GM19328 (cell line): Measurements from ENCODE around the gene CNDP2.

Source experiments
- ATAC-seq: cut with Tn5 transposase; IDR thresholded peaks from one replicate; pipeline ENCODE4 v1.9.1; 2021; ENCODE audit warnings: mild to moderate bottlenecking, moderate library complexity; ENCODE audit not compliant: unreplicated experiment

The CNDP2 gene

DNA sequence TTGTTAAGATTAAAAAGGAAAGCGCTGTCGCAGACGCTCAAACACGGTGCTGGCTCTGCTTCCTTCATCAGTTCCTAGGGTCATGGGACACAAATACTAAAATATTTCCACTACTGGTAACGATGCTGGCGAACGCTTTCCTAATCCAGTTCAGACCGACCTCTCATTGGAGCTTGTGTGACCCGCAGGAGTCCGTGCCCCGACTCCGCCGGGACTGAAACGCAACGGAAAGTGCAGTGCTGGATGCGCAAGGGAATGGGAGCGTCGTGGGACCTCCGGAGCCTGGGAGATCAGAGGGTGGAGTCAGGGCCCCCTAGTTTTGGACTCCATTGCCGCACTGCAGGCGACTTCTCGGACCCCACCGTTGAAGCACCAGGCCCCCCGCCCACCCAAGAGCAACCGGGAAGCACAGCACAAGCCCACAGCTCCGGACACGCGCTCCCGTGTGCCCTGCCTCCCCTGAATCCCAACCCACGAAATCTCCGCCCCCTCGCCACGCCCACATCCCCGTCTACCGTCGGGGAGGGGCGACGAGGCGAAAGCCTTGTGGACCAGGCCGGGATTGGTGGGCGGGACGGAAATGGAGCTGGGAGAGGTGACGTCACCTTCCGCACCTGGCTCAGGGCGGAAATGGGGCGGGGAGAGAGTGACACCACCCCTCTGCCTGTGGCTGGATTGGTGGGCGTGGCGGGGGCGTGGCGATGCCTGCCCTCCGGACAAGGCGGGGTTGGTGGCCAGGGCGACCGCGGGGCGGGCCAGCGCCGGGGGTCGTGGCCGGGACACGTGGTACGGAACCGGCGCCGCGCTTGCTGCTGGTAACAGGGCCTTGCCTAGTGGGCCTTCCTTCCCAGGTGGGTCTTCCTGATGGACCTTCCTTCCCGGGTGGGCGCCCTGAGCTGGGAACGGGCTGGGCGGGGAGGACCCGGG lies at the start of gene CNDP2:
CNDP2 (plus strand) TSS at position 783 of the 927 bp plus-strand sequence. CDS start 3,611 bp downstream, outside the sequence.
- peak; percentile 76 for ATAC-seq

DNA sequence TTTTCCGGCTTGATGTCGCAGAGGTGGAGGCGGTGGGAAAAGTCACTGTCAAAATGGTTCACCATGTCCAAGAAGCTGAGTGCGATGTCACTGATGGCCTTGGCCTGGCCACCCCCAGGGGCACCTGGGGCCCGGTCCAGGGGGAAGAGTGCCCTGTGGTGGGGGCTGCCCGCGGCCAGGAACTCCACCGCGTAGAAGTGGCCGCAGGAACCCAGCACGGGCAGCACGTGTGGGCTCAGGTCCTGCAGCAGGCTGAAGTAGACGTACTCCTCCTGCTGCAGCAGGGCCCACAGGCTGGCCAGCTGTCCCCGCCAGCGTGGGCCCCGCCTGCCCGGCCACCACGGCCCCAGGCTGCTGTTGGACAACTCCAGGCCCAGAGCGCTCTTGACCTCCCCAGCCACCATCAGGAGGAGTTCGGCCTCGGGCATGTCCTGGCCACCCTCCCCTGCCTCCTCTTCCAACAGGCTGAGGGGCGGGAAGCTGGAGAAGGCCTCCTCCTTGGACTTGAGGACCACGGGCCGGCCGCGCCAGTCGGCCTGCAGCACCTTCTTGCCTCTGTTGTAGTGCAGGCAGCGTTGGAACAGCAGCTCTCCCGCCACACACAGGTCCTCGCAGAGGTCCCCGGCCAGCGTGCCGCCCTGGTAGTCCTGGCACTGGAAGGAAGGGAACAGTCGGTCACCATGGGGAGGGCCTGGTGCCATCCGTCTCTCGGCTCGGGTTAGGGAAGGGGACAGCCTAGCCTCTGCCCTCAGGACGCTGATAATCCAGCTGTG lies 49.3 kb upstream of the CNDP2 start:
- no peak for ATAC-seq

DNA sequence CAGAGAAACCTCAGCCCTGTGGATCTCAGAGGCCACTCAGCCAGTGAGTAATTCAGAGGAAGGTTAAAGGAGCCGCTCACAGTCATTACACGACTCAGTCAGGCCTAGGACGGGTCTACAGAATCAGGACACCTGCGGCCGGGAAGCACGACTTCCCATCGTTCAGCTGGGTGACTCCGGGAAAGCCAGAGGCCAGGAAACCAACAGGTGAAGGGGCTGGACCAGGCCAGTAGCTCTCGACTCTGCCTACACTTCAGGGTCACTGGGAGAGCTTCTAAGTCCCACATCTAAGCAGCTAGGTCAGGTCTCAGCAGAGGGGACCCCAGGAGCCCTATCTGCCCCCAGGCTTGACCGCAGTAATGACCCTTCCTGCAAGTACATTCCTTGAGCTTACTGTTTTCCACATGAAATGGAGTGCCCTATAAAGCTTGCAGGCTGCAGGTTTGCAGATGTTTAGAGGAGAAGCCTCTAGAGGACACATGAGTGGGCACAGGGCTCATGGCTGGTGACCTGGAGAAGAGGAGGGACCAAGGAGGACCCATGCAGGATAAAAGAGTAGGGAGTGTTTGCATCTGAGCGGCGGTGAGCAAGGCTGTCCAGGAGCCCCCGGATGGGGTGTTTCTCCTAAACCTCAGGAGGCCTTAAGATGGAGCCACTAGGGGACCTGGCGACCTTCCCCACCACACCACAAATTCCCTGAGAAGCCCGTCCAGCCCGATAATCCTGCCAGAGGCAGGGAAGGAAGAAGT lies 48.6 kb upstream of the CNDP2 start:
- no peak for ATAC-seq

DNA sequence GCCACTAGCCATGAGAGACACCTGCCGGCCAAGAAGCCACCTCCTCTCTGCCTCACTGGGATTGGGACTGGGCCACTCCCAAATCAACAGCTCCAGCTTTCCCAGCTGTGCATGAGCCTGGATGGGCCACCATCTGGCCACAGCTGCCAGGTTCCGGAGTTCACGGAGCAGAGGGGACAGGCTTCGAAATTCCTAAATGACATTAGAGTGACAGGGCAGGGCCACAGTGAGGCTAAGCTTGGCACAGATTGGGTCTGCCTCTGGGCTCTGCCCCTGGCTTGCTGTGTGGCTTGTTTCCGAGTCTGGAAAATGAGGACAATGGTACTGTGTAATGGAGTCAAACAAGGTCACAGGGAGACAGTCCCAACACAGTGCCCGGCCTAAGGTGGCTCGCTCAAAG lies 45.5 kb upstream of the CNDP2 start:
- ATAC-seq: no peak

DNA sequence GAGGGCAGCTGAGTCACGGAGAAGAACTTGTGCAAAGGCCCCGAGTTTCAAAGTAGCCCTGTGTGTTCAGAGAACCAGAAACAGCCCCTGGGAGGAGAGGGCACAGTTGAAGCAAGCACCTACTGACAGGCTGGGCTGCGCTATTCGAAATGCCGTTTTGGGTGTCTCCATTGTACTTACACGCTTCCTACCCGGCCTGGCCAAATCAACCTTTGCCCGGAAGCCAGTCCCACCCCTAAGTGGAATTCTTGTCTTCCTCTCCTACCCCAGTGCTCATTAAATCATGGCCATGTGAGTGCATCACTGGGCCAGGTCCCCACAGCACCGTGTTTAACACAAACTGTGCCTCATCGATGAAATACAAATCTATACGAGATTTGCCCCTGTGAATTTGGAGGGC lies 45.0 kb upstream of the CNDP2 start:
- ATAC-seq: no peak

DNA sequence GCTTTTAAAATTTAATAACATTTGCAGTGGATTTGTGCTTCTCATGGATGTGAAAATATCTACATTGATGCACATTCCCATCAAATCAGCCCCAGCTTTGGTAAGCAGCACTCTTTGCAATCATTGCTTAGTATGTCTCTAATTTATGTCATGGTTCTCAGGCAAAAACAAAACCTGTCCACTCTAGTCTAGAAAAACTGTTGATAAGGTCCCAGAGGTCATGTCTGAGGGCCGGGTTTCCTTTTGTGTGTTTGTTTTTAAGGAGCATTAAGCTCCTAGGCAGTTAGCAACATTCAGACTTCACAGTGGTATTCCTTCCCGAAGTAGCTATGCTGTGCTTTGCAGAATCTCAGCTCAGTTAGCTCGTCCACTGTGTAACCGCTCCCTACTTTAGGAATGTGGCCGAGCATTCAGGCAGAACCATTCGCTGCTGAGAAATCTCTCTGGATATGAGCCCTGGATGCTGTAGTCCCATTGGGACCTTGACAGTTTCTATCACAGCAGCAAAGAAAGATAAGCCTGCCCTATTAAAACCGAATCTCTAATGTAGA lies 43.1 kb upstream of the CNDP2 start:
- ATAC-seq: no peak

DNA sequence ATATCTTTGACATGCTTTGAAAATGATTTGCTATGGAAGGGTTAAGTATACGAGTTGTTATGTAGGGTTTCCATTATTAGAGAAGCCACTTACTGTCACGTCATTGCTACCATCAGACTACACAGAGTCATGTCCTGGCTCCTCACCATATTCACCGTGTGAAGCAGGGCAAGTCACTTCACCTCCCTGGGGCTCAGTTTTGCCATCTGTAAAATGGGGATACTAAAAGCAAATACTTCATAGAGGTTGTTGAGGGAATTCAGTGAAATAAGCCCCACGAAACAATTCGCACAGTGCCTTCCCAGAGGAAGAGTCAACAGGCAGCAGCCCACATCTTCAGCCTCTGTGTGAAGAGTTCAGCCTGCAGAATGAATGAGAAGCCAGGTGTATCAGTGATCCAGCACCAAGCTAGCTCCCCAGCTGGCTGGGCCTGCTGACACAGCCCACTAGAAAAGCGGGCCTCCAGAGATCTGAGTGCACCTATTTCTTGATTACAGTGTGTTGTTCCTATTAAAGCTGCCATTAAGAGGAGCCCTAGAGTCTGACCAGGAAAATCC lies 42.4 kb upstream of the CNDP2 start:
- no peak for ATAC-seq

DNA sequence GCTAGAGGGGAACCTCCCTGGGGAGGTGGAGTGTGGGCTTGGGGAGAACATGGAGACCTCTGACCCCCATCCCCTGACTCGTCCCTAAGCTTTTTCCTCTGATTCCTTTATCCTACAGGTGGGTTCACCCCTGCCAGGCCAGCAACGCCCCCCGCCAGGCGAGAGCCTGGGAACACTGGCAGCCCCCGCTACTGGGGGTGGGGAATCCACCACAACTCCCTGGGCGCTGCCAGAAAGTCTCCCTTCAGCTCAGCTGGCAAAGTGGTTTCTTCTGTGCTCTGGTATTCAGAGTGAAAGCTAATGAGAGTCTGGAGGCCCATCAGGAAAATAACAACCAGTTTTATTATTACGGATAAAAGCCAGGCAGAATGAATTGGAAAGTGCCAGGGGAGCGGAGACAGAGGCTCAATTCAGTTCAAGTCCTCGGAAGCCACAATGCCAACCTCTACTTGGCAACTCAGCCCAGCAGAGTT lies 41.8 kb upstream of the CNDP2 start:
- no peak for ATAC-seq

DNA sequence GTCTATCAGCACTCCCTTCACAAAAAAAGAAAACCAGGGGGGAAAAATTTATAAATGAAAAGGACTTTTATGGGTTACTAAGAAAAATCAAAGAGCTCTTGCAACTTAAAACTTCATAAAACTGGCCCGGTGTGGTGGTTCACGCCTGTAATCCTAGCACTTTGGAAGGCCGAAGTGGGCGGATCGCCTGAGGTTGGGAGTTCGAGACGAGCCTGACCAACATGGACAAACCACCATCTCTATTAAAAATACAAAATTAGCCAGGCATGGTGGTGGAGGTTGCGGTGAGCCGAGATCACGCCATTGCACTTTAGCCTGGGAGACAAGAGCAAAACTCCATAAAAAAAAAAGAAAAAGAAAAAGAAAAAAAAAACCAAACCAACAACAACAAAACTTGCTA lies 40.8 kb upstream of the CNDP2 start:
- no peak for ATAC-seq

DNA sequence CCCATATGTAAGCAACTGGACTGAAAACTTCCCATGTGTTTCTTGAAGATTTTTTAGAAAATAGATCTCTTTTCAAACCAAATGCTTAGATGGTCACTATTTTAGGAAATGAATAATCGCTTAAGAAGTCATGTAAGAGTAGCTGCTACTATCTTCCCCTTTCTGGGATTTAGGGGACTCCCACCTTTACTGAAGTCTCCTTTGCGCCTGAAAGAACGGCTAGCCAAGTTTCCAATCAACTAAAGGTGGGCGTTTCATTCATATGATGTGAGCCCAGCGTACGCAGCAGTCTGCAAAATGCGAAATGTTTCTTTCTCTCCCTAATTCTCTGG lies 40.2 kb upstream of the CNDP2 start:
- no peak for ATAC-seq

DNA sequence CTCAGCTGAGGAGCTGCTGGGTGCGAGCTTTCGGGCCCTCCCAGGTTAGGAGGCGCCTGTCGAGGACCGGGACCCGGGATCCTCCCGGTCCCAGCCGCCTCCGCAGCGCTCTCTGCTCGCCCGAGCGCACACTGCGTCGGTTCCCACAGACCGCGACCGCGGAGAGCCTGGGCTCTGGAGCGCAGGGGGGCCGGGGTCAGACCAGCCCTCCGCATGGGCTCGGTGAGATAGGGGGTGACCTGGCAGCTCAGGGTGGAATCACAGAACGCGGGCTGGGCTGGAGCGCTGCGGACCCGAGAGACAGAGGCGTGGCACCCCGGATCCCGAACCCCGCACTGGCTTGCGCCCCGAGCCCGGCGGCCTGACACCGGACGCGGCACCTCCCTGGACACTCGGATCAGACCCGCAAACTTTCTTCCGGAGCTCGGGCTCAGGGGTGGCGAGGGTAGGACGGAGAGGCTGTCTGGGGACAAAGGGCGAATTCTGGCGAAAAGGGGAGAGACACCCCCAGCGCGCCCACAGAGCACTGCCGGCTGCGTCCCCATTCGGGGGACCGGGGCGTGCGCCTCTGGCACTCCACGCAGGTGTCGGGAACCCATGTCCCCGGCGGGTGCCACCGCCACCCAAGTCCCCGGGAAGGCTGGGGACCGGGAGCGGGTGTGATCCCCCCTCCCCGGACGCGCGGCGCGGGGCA lies 39.7 kb upstream of the CNDP2 start:
- no peak for ATAC-seq

DNA sequence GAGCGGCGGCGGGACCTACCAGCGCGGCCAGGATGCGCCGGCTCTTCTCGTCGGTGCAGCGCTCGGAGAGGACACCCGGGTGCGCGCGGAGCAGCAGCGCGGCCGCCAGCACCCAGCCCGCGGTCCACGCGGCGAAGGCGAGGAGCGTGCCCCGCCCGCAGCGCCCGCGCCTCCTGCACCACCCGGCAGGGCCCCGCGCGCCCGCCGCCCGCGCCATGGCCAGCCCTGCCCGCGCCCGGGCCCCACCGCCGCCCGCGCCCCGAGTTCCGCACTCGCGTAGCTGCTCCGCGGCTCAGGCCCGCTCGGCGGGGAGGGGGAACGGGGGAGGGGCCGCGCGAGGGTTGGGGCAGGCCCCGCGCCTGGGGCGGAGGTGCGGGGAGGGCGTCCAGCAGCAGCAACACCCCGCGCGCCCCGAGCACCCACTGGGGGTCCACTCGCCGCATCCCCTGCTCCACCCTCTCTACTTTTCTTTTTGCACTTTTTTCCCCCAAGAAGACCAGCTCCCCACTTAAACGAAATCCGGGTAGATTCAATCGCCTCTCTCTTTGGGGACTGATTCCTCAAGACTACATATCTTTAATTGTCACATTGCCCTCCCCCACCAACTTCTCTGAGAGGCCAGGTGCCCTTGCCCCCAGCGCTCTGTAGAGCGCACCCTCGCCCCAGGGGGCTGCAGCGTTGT lies 39.0 kb upstream of the CNDP2 start, which contains the start of gene DIPK1C:
DIPK1C (minus strand) TSS at position 266 of the 682 bp plus-strand sequence; CDS start at position 217, 49 bp downstream.
- no peak for ATAC-seq

DNA sequence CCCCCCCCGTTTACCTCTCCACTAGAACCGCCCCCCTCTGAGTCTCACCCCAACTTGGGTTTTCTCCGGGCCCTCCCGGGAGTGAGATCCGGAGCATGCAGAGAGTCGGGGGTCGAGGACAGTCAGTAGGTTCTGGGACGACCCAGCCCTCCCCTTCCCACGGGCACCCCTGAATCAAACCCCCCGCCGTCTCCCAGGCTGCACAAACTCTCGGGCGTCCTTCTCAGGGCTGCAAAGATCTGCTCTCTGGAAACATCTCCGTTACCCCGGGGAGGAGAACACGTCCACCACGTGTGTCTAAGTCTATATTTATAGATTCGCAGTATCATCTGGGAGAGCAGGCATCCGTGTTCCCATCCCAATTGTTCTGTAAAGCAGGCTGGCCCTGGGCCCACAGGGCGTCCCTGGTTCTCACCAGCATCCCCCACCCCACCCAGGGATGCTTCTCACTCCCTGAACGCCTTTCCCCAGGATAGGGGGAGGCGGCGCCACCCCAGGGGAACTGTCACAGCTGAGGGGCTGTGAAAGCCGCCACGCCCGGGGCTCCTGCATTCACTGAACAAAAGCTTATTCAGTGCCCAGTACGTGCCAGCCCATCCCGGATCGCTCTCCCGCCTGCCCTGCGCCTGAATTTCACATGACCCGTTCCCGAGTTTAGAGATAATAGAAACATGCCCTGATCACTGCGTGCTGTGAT lies 38.3 kb upstream of the CNDP2 start:
- ATAC-seq: no peak

DNA sequence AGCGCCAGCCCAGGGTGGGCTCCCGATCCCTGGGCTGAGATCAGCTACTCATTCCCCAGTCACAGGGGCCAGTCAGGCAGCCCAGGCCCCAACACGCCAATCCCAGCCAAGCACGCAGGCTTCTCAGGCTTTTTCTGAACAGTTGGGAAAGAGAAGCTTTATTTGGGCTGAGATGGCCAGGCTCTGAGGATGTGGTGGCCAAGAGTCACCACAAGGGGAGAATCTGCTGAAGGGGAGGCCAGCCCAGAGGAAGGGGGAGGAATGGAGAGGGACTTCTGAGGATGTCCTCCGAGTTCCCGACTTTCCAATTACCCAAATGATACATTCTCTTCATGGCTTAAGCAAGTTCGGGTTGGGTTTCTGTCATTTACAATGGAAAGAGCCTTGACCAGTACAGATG lies 36.3 kb upstream of the CNDP2 start:
- ATAC-seq: no peak

DNA sequence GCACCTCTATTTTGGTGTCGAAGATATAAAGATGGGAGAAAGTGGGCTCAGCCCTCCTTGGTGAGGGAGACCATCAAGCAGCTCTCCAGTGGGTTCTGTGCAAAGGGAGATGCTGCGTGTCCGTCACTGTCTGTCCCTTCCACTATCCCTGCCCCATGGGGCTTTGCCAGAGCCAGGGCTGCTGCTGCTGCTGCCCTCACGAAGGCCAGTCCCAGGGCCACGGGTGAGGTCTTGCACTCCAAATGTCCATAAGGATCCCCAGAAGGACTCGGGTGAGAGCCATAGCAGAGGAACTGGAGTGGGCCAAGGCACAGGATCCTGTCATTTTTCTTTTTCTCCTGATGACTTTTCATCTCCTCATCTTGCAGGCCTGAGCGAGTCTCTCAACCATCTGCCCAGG lies 35.3 kb upstream of the CNDP2 start:
- ATAC-seq: no peak

DNA sequence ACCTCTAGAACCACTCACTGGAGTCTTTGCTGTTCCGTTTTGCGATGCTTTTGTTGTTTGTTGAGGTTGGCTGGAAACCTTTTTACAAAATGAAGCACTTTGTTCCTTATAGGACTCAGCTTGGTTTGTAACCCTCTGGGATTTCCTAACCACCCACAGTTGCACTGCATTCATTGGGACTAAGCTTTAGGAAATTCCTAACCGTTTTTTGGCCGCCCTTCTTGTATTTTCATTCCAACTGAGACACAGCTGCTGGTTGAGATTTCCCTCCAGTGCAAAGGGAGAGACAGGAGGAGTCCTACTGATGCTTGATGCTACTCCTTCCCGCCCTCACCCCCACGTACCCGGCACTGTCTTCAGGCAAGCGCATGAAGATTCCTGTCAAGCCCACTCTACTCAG lies 32.9 kb upstream of the CNDP2 start:
- ATAC-seq: no peak

DNA sequence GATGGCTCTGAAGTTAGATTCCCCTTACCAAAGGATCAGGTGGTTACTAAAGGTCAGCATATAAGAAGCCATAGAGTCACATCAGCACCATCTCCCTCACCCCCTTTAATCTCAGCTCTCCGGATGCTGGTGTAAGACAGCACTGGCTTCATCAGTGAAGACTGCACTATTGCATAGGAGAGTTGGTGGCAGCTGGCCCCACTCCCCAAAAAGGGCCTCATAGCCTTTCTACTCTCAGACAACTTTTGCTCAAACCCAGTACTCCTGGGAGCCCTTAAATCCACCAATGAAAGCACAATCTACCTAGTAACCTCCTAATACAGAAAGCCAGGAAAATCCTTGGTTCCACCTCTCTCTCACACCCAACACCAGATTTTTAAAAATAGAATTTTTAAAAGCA lies 32.2 kb upstream of the CNDP2 start:
- no peak for ATAC-seq

DNA sequence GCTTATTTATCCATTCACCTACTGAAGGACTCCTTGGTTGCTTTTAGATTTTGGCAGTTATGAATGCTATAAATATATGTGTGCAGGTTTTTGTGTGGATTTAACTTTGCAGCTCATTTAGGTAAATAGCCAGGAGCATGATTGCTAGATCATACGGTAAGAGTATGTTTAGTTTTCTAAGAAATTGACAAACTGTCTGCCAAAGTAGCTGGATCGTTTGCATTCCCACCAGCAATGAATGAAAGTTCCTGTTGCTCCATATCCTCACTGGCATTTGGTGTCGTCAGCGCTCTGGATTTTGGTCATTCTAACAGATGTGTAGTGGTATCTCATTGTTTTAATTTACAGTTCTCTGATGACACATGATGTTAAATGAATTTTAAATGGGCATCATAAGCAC lies 30.4 kb upstream of the CNDP2 start:
- no peak for ATAC-seq

DNA sequence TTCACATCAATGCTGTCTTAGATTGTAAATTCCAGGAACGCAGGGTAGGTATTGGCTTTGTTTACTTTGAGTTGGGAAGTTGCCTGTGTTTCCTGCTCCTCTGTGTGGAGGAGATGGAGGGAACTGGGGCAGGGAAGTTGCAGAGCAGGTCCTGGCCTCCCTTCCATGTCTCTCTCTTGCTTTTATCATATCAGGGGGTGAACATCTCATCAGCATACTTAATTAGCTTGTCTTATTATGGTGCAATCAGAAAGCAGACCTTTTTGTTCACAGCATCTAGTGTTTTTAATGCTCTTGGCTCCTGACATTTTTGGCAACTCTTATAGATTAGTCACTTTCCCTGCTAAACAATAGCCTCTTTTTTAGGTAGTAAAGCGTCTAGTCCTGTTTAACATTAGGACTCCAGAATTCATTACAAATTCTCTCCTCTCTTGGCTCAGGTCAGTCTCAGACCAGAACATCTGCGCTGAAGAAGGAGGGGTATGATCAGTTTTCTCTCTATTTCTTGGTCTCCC lies 27.6 kb upstream of the CNDP2 start:
- ATAC-seq: no peak
